Osteocyte (in vitro differentiated cells): ENCODE data around the gene FMNL2. TPM values are rescaled to one million over a fixed set of nuclear protein-coding genes. Genes with fewer than 3 reads are reported as not detected.

Experiments
- DNase-seq: peaks from one replicate; pipeline ENCODE4 v3.0.0; 2021; ENCODE audit warnings: mixed read lengths; ENCODE audit not compliant: unreplicated experiment; ENCODE audit errors: extremely low spot score
- H3K27ac Mint-ChIP-seq: one replicate; pipeline ENCODE4 v1.8.0; 2021; ENCODE audit warnings: mild to moderate bottlenecking, mixed read lengths; ENCODE audit not compliant: unreplicated experiment
- H3K27me3 Mint-ChIP-seq: one replicate; pipeline ENCODE4 v1.8.0; 2021; ENCODE audit warnings: mixed read lengths; ENCODE audit not compliant: unreplicated experiment
- H3K36me3 Mint-ChIP-seq: one replicate; pipeline ENCODE4 v1.8.0; 2021; ENCODE audit warnings: mixed read lengths; ENCODE audit not compliant: unreplicated experiment
- H3K4me1 Mint-ChIP-seq: one replicate; pipeline ENCODE4 v1.8.0; 2021; ENCODE audit warnings: mixed read lengths; ENCODE audit not compliant: unreplicated experiment
- H3K4me3 Mint-ChIP-seq: one replicate; pipeline ENCODE4 v1.8.0; 2021; ENCODE audit warnings: mild to moderate bottlenecking, moderate library complexity, mixed read lengths; ENCODE audit not compliant: unreplicated experiment
- H3K9me3 Mint-ChIP-seq: one replicate; pipeline ENCODE4 v1.8.0; 2021; ENCODE audit warnings: mixed read lengths; ENCODE audit not compliant: unreplicated experiment
- CTCF ChIP-seq: fragments of 200-600 bp; sonication (generic); IDR thresholded peaks from 2 replicates; pipeline ENCODE4 v1.5.0; 2021; ENCODE audit warnings: antibody characterized with exemption, mild to moderate bottlenecking, moderate library complexity
- total RNA-seq: library from RNA; stranded (reverse); gene quantifications from 2 replicates; pipeline ENCODE4 v1.2.1, GENCODE V29; 2021

Gene FMNL2
- total RNA-seq, 1 donor from 2014 or later: 45.3 TPM

- Mint-ChIP-seq H3K4me3 (no peak overlapping the region), H3K9me3 (no peaks in the 10 kb centered on the region), H3K36me3 (peaks cover 34% of the 10 kb centered on the region), H3K4me1 (peaks cover 21% of the 10 kb centered on the region), H3K27me3 (no peaks in the 10 kb centered on the region), H3K27ac (peak overlapping the region; percentile 41)
- DNase-seq: no peak
- TF ChIP-seq CTCF: no peak
These were observed 348.4 kb downstream of the FMNL2 start for GRCh38 chr2:152683400-152683799.

GRCh38 chr2:152686321-152686720 lies 351.3 kb downstream of the FMNL2 start:
- Mint-ChIP-seq H3K4me3 (no peak overlapping the region), H3K27ac (peak overlapping the region; percentile 51), H3K36me3 (peaks cover 21% of the 10 kb centered on the region), H3K9me3 (no peaks in the 10 kb centered on the region), H3K4me1 (peaks cover 23% of the 10 kb centered on the region), H3K27me3 (no peaks in the 10 kb centered on the region)
- TF ChIP-seq CTCF: no peak
- no peak for DNase-seq

GRCh38 chr2:152693033-152693432 lies 358.1 kb downstream of the FMNL2 start:
- Mint-ChIP-seq H3K27me3 (no peaks in the 10 kb centered on the region), H3K27ac (no peak overlapping the region), H3K4me3 (no peak overlapping the region), H3K9me3 (no peaks in the 10 kb centered on the region), H3K4me1 (peaks cover 36% of the 10 kb centered on the region), H3K36me3 (peaks cover 3% of the 10 kb centered on the region)
- TF ChIP-seq CTCF: no peak
- no peak for DNase-seq

GRCh38 chr2:152694161-152694661 lies 359.2 kb downstream of the FMNL2 start:
- H3K9me3 Mint-ChIP-seq: no peaks in the 10 kb centered on the region
- DNase-seq: no peak
- H3K4me3 Mint-ChIP-seq: peak overlapping the region; percentile 81
- no peaks in the 10 kb centered on the region for H3K27me3 Mint-ChIP-seq
- peak overlapping the region; percentile 99 for H3K27ac Mint-ChIP-seq
- peaks cover 35% of the 10 kb centered on the region for H3K4me1 Mint-ChIP-seq
- TF ChIP-seq CTCF: no peak
- H3K36me3 Mint-ChIP-seq: peaks cover 3% of the 10 kb centered on the region

- no peak for DNase-seq
- Mint-ChIP-seq H3K4me3 (no peak overlapping the region), H3K27ac (peak overlapping the region; percentile 38), H3K36me3 (peaks cover 3% of the 10 kb centered on the region), H3K27me3 (no peaks in the 10 kb centered on the region), H3K9me3 (no peaks in the 10 kb centered on the region), H3K4me1 (peaks cover 35% of the 10 kb centered on the region)
- TF ChIP-seq CTCF: no peak
These were observed 360.8 kb downstream of the FMNL2 start for GRCh38 chr2:152695763-152696162.
